HG02885 (cell line): ENCODE data around the gene STAP2.
"Not testable (repeated sequence)": the region's sequence is repeated elsewhere in the genome, so short reads cannot be mapped to it uniquely, and the experiment has no call there.

ENCODE experiments used
- ATAC-seq: cut with Tn5 transposase; IDR thresholded peaks from one replicate; pipeline ENCODE4 v1.9.1; 2021; ENCODE audit warnings: mild to moderate bottlenecking; ENCODE audit not compliant: unreplicated experiment, poor library complexity

STAP2 gene

DNA sequence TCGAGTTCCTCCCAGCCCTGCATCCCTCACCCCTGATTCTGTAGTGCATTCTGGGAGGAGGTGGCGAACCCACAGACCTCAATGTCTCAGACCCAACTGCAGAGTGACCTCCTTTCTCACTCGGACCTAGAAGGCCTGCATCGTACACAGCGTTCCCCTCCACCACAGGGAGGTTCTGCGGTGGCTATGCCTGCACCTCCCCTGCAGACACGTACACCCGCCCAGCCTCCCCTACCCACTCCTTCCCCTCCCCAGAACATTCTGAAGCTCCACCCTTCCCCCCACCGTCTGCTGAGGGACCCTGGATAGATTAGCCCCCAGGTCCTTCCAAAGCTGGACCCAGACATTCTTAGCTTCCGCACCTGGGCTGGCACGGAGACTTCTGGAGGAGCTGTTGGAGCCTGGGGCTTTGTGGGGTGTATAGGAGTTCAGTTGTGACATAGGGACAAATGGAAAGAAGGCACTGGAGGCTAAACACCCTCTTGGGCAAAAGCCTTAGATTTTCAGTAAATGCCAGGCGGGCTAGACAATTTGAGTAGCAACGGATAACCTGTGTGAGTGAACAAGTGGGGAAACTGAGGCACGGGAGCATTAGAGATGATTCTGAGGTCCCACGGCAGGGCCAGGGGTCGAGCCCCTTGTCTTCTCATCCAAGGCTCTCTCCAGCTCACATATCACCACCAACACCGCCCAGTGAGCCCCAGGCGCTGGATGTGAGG, 34.6 kb downstream of the STAP2 start:
- no peak for ATAC-seq

DNA sequence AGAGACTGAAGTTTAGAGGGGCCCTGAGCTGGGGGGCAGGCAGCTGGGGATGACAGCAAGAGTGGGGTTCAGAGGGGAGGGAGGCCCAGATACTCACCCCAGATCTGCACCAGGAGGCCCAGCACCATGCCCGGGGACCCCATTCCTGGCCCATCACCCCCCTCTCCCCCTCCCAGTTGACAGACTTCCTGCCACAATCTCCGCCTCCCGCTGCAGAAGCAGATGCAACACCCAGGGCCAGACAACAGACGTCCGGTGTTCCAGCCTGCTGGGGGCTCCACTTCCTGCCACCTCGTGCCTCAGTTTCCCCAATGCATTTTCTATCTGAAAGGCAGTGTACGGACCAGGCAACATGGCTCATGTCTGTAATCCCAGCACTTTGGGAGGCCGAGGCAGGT, 36.4 kb downstream of the STAP2 start, which contains the start of gene TMIGD2:
Gene TMIGD2 (minus strand): TSS at position 147 of the 398 bp plus-strand sequence. CDS start 4 bp downstream, at position 143.
- ATAC-seq: no peak

DNA sequence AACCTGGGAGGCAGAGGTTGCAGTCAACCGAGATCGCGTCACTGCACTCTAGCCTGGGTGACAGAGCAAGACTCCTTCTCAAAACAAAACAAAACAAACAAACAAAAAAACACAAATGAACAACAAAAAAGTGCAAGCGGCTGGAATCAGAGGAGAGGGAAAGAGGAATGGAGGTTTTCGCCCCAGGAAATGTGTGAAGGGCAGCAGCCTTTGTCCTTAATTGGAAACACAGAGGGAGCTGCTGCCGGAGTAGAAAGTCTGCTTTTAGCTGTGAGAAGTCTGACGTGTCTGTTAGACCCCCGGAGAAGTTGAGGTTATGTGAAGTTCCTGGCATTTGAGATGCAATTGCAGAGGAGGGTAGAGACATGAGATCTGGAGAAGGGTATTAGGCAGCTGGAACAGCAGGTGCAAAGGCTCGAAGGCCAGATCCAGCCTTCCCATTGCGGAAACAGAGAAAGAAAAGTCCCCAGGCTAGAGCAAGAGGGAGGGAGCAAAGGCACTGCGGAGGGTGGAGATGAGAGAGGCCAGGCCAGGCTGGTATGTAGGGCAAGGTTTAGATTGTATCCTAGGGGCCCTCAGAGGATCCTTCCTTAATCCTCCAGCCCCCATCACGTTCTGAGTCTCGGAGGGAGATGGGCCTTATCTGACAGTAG, 36.9 kb downstream of the STAP2 start:
- no peak for ATAC-seq

DNA sequence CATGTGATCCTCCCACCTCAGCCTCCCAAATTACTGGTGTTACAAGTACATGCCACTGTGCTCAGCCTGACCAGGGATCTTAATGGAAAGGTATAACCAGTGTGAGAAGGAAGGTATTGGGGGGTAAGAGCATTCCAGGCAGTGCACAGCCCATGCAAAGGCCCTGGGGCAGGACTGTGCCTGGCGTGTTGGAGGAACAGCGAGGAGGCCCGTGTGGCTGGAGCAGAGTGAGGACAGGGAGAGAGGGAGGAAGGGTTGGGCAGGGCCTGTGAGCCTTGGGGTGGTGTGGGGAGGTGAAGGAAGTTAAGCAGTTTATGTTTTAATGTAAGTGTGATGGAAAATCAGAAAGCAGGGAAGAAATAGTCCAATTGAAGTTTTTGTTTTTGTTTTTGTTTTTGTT, 38.0 kb downstream of the STAP2 start:
- ATAC-seq: no peak

DNA sequence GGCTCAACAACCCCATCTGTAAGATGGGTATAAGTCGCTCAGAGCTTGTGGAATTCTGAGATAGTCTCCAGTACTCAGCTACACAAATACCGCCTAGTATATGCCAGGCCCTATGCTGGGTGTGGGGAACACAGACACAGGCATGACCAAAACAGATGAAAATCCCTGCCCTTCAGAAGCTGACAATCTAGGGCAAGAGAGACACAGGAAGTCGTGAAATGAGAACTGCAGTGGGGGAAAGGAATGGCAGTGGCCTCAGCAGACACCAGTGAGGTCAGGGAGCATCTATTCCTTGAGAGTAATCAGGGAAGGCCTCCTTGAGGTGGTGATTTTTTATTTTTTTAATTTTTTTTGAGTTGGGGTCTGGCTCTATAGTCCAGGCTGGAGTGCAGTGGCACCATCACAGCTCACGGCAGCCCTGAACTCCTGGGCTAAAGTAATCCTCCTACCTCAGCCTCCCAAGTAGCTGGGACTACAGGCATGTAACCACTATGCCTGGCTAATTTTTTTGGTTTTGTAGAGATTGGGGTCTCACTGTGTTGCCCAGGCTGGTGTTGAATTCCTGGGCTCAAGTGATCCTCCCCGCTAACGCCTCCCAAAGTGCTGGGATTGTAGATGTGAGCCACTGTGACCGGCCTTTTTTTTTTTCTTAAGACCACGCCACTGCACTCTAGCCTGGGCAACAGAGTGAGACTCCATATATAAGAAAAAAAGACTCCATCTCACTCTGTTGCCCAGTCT, 39.6 kb downstream of the STAP2 start:
- ATAC-seq: no peak

DNA sequence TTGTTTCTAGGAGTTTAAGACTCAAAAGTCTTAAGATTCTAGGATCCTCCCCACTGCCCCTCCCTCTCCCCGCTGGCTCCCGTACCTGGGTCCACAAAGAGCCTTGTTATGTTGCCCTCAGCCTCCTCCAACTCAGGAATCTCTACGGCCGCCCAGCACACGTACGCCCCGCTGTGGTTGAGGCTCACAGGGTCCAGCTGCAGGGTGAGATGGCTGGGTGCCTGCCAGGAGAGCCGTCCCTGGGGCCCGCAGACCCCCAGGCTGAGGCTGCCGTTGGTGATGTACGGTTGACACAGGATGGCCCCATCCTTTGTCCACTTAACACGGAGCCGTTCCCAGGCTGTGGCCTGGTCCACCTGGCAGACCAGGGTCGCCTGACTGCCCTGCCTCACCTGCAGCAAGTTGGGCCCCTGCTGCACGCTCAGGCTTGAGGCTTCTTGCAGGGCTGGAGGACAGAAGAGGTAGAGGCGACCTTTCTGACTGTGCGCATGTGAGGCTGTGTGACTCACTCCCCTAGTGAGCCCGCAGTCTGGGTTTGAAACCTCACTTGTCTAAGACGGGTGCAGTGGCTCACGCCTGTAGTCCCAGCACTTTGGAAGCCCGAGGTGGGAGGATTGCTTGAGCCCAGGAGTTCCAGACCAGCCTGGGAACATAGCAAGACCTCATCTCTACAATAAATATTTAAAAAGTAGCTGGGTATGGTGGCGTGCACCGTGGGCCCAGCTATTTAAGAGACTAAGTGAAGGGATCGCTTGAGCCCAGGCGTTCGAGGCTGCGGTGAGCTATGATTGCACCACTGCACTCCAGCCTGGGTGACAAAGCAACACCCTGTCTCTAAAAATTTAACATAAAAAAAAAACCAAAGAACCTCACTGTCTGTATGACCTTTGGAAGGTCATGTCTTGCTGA, 40.5 kb downstream of the STAP2 start:
- no peak for ATAC-seq

DNA sequence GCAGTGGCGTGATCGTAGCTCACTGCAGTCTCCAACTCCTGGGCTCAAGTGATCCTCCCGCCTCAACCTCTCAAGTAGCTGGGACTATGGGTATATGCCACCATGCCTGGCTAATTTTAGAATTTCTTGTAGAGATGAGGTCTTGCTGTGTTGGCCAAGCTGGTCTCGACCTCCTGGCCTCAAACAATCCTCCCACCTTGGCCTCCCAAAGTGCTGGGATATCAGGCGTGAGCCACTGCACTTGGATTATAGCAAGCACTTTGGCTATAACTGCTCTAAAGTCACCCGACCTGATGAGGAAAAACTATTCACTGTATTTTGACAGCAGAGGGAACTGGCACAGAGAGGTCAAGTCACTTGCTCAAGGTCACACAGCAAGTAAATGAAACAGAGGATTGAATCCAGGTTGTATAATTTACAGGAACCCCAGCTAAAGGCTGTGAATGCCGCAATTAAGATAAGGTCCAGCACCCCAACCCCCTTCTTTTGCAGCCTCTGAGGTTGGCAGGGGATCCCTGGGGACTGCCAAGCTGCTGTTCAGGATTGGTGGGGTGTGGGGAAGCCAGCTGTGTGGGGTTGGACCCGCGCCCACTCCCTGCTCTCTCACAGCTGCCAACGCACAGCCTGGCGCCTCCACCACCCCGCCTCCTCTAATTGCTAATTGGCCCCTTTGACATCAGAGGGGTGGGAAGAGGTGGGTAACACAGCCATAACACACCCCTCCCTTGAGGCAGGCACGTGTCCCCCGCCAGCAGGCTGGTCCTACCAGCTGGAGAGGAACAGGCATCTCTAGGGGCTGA, 42.5 kb downstream of the STAP2 start:
- no peak for ATAC-seq

DNA sequence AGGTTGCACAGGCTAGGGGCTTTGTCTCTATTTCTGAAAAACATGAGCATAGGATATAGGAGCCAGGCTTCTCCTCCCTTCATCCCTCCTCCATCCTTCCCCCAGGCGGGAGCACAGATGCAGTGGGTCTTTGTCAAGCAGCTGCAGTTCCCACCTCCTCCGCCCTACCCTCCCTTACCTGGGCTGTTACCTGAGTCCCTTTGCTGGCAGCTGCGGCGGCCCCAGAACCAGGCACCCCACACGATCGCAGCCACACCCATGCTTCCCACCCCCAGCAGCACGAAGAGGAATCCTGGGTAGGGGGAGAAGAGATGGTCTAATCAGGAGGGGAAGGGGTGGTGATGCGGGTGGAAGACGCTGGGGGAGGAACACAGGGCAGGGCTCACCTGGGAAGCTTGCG, 44.2 kb downstream of the STAP2 start:
- ATAC-seq: no peak

DNA sequence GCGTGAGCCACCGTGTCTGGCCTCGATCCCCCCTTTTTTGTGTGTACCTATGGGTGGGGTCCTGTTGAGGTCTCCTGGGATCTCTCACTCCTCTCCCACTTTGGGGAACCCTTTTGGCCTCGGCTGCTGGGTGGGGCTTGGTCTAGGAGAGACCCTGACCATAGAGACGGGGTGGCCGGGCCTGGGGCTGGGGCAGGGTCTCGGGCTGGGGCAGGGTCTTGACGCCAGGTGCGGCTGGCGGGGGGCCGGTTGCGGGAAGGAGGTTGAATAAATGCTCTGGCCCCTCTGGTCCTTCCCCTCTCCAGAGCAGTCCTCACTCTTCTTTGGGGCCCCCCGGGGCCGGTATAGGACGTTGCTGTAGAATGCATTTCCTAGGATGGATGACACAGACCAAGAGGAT, 46.1 kb downstream of the STAP2 start:
- ATAC-seq: no peak

DNA sequence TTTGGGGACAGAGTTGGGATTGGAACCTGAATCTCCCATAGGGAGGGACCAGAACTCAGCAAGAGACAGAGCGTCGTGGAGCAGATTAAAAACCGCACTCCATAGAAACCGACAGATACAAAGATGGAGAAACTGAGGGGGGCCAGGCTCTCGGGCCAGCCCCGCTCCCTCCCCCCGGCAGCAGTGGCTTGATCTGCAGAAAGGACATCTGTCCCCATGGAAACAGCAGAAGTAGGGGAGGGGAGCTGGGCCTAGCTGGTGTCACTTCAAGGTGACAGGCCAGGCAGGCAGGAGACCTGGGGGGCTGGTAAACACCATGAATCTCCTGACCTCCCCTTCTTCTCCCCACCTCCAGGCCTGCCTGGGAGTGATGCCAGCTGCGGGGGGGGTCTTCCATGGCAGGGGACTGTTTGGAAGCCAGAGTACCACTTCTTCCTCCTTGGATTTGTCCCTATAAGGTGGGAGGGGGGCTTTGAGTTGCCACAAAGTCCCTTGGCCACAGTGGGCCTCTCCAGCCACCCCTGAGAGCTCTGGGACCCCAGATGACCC, 47.4 kb downstream of the STAP2 start:
- no peak for ATAC-seq

DNA sequence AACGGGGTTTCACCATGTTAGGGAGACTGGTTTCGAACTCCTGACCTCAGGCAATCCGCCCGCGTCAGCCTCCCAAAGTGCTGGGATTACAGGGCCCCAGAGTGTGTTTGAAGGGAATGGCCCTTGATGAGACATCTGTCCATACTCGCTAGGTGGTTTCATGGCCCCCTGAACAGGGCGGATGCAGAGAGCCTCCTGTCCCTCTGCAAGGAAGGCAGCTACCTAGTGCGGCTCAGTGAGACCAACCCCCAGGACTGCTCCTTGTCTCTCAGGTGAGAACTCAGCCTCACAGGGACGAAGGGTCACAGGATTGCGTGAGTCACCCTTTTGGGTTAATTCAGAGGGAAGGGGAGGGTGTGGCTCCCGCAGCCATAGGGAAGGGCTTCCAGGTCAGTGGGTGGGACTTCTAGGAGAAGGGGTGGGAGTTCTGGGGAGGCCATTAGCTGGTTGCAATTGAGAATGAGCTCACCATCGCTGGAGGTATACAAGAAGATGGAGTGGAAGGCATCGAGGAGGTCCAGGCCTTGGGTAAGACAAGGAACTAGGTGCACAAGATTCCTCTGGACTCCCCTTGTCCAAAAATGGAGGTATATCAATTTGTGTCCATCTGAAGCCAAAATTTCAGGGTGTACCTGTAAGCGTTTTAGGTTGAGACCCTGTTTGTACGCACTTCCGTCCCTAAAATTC, 50.4 kb downstream of the STAP2 start:
- no peak for ATAC-seq

DNA sequence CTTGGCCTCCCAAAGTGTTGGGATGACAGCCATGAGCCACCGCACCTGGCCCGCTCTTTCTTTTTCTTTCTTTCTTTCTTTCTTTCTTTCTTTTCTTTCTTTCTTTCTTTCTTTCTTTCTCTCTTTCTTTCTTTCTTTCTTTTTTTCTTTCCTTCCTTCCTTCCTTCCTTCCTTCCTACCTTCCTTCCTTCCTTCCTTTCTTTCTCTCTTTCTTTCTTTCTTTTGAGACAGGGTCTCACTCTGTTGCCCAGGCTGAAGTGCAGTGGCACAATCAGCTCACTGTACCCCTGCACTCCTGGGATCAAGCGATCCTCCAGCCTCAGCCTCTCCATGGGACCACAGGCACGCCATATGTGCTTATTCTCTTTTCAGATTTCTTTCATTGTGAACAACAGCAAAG, 52.5 kb downstream of the STAP2 start:
- not testable (repeated sequence) for ATAC-seq

DNA sequence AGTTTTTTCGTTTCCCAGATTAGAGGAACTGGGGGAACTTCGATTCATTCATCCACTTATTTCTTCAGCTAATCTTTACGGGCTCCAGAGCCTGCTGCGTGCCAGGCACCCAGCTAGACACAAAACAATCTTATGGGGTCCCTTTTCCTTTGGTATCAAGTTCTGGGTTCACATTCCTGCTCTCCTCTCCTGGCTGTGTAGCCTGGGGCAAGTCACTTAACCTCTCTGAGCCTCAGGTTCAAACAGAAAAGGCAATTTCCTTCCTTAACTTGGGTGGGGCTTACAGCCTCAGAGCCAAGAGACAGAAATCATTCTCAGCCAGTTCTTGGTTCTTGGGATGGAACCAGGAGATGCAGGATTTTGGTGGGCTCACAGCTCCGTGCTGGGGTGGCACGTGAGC, 53.7 kb downstream of the STAP2 start:
- ATAC-seq: no peak

DNA sequence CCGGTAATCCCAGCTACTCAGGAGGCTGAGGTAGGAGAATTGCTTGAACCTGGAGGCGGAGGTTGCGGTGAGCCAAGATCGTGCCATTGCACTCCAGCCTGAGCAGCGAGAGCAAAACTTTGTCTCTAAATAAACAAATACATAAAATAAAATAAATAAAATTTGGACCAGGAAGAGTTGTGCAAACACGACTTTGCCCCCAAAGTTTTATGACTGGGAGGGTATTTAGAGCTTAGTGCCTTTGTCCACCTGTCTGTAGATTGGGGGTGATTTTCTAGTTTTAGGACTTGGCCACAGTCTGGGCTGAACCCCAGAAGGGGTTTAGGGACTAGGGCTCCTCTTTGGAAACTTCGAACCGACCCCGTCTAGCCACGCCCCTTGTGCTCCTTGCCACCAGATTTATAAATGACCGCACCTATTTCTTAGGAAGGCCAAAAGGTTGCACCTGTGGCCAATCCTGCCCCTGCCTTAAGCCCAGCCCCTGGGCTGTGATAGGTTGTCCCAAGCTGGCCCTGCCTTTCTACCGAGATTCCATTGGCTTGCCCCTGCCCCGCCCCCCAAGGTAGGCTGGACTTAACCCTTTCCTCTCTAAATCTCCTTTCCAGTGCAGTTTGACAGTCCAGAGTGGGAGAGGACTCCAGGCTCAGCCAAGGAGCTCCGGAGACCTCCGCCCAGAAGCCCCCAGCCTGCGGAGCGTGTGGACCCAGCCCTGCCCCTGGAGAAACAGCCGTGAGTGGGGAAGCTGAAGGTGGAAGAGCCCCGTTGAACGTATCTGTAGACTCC, 54.3 kb downstream of the STAP2 start:
- ATAC-seq: no peak

DNA sequence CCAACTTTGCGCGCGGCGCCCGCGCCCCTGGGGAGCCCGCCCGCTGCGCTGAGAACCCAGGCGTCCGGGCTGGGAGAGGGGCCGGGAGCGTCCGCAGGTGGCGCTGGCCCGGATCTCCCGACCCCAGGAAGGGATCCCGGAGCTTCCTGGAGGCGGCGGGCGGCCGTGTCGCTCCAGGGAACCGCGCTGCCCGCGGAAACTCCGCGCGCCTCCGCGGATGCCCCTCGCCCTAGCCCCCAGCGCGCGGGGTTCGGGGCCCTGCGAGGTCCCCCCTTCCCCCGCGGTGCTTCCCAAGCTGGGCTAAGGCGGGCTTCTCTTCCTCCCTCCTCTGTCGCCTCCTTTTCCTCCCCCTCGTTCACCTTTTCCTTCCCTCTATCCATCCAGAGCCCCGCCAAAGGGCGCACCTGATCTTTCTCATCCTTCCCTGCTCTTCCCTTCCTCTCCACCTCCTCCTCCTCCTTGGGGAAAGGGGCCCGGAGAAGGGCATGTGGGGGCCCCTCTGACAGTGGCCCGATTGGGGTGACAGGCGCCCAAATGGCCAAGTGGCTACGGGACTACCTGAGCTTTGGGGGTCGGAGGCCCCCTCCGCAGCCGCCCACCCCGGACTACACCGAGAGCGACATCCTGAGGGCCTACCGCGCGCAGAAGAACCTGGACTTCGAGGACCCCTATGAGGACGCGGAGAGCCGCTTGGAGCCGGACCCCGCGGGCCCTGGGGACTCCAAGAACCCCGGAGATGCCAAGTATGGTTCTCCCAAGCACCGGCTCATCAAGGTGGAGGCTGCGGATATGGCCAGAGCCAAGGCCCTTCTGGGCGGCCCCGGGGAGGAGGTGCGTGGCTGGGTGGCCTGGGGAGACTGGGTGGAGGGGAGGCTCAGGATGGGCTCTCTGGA, 58.9 kb downstream of the STAP2 start:
- ATAC-seq: no peak

DNA sequence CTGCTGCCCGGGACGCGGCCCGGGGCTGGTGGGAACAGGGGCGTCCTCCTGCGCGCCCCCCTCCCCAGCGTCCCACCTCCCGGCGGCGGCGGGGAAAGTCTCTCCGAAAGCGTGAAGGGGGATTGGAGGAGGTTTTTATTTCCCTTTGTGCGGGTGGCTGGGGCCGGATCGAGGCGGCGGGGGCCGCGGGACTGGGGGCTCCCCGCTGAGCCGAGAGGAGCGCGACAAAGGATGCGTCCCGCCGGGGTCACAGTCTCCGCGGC, 59.4 kb downstream of the STAP2 start:
- ATAC-seq: no peak
